ENCODE data around the gene RBMS1.

- TF ChIP-seq POLR2A (IDR thresholded peaks at IDR 0.05) = no peak
- no peak for TF ChIP-seq CTCF (IDR thresholded peaks at IDR 0.05)
Measured at GRCh38 chr2:160360089-160360757, 133.4 kb downstream of the RBMS1 start.
